Neuronal stem cell (in vitro differentiated cells): ENCODE measurements around the gene FOXL2NB.

Source experiments
- DNase-seq: peaks from one replicate; pipeline ENCODE4 v3.0.0-alpha.2; 2013; ENCODE audit warnings: low spot score
- H2AFZ ChIP-seq: one replicate; pipeline ENCODE4 v1.6.1; 2013; ENCODE audit warnings: mild to moderate bottlenecking, low read length, inconsistent platforms
- H2AK5ac ChIP-seq: 2 replicates; pipeline ENCODE4 v1.6.1; 2013; ENCODE audit warnings: low read depth, mild to moderate bottlenecking, inconsistent platforms, low read length, moderate library complexity, mixed read lengths
- H2BK120ac ChIP-seq: 2 replicates; pipeline ENCODE4 v1.6.1; 2013; ENCODE audit warnings: low read depth, mild to moderate bottlenecking, inconsistent platforms, low read length, moderate library complexity, mixed read lengths
- H2BK12ac ChIP-seq: one replicate; pipeline ENCODE4 v1.6.1; 2013; ENCODE audit warnings: low read length, inconsistent platforms
- H2BK15ac ChIP-seq: 2 replicates; pipeline ENCODE4 v1.6.1; 2013; ENCODE audit warnings: mild to moderate bottlenecking, low read length, inconsistent platforms, mixed read lengths
- H2BK5ac ChIP-seq: one replicate; pipeline ENCODE4 v1.6.1; 2013; ENCODE audit warnings: inconsistent platforms, mild to moderate bottlenecking, low read length, moderate library complexity
- H3K14ac ChIP-seq: one replicate; pipeline ENCODE4 v1.6.1; 2013; ENCODE audit warnings: low read length, inconsistent platforms
- H3K18ac ChIP-seq: 2 replicates; pipeline ENCODE4 v1.6.1; 2013; ENCODE audit warnings: low read length, inconsistent platforms
- H3K23ac ChIP-seq: 2 replicates; pipeline ENCODE4 v1.6.1; 2013; ENCODE audit warnings: low read depth, mild to moderate bottlenecking, mixed read lengths, low read length, inconsistent platforms; ENCODE audit not compliant: poor library complexity
- H3K27ac ChIP-seq: replicated peaks from 3 replicates; pipeline ENCODE4 v1.5.1; 2013; ENCODE audit warnings: low read length, inconsistent platforms
- H3K27me3 ChIP-seq, 3 experiments: 2 replicates each; pipeline ENCODE4 v1.6.1; 2013; ENCODE audit warnings: low read length in 3 of 3, mild to moderate bottlenecking in 2 of 3, inconsistent platforms in 1 of 3, low read depth in 1 of 3, mixed read lengths in 1 of 3, moderate library complexity in 1 of 3; ENCODE audit not compliant: control insufficient read depth in 3 of 3, insufficient read depth in 3 of 3
- H3K36me3 ChIP-seq, 2 donors: replicated peaks in 1 of 2; 2 replicates each; pipeline ENCODE4 v1.6.1; 2013; ENCODE audit warnings: low read length in 2 of 2; ENCODE audit not compliant: control insufficient read depth in 2 of 2, insufficient read depth in 2 of 2
- H3K4ac ChIP-seq: 2 replicates; pipeline ENCODE4 v1.6.1; 2013; ENCODE audit warnings: inconsistent platforms, mild to moderate bottlenecking, low read length, moderate library complexity
- H3K4me1 ChIP-seq, 2 donors: 1 replicate in 1 of 2; 2 replicates in 1 of 2; pipeline ENCODE4 v1.6.1; 2013; ENCODE audit warnings: low read length in 2 of 2, low read depth in 1 of 2; ENCODE audit not compliant: control insufficient read depth in 2 of 2, insufficient read depth in 1 of 2
- H3K4me2 ChIP-seq: one replicate; pipeline ENCODE4 v1.6.1; 2013; ENCODE audit warnings: mild to moderate bottlenecking, low read length, inconsistent platforms; ENCODE audit not compliant: insufficient read depth, poor library complexity, severe bottlenecking
- H3K4me3 ChIP-seq, 2 donors: 2 replicates each; pipeline ENCODE4 v1.5.1; 2013; ENCODE audit warnings: low read length in 2 of 2, mild to moderate bottlenecking in 2 of 2, inconsistent platforms in 1 of 2, moderate library complexity in 1 of 2
- H3K79me1 ChIP-seq: one replicate; pipeline ENCODE4 v1.6.1; 2013; ENCODE audit warnings: low read depth, mild to moderate bottlenecking, inconsistent platforms, low read length, moderate library complexity
- H3K9ac ChIP-seq: one replicate; pipeline ENCODE4 v1.6.1; 2013; ENCODE audit warnings: mild to moderate bottlenecking, low read depth, low read length, inconsistent platforms; ENCODE audit not compliant: poor library complexity
- H3K9me3 ChIP-seq, 2 donors: replicated peaks in 1 of 2; 2 replicates each; pipeline versions ENCODE3 to v1.6.1; 2013; ENCODE audit warnings: low read length in 2 of 2, mild to moderate bottlenecking in 2 of 2, inconsistent platforms in 1 of 2, low read depth in 1 of 2, mixed read lengths in 1 of 2, moderate library complexity in 1 of 2; ENCODE audit not compliant: control insufficient read depth in 2 of 2, insufficient read depth in 1 of 2
- H4K8ac ChIP-seq: one replicate; pipeline ENCODE4 v1.6.1; 2013; ENCODE audit warnings: low read depth, mild to moderate bottlenecking, inconsistent platforms, low read length, moderate library complexity
- H4K91ac ChIP-seq: one replicate; pipeline ENCODE4 v1.6.1; 2013; ENCODE audit warnings: low read length, low read depth, mild to moderate bottlenecking, inconsistent platforms; ENCODE audit not compliant: poor library complexity
- WGBS, 2 donors: extraction: QIAGEN DNeasy Blood & Tissue Kit; methylation state at CpG; one replicate each; pipeline ENCODE4 v1.1.7; 2013; ENCODE audit warnings: missing lambda C conversion rate in 2 of 2, mixed read lengths in 1 of 2; ENCODE audit not compliant: insufficient read length in 2 of 2, insufficient replicate concordance in 1 of 2; ENCODE audit errors: extremely low coverage in 2 of 2; 5-methylcytosine and 5-hydroxymethylcytosine counted together

Gene FOXL2NB

GRCh38 chr3:138945709-138946662 lies 1.0 kb upstream of the FOXL2NB start:
- Histone ChIP-seq H2BK120ac (no peak overlapping the region), H3K27me3 (peaks cover 50 to 100% (median 99%) of the 10 kb centered on the region in 3 experiments), H2BK12ac (no peak overlapping the region), H3K9me3 (no peaks in the 10 kb centered on the region), H3K14ac (no peak overlapping the region), H3K4me3 (peak overlapping the region; percentile 48 to 73), H2AK5ac (no peak overlapping the region), H3K79me1 (no peaks in the 10 kb centered on the region), H4K8ac (no peak overlapping the region), H3K18ac (no peak overlapping the region), H3K27ac (no peak overlapping the region), H2AFZ (peak overlapping the region; percentile 96), H3K36me3 (no peaks in the 10 kb centered on the region), H2BK15ac (no peak overlapping the region), H3K4me2 (peak overlapping the region; percentile 74), H3K23ac (peak overlapping the region; percentile 28), H3K4ac (no peak overlapping the region), H3K9ac (no peak overlapping the region), H3K4me1 (peaks cover 9 to 15% of the 10 kb centered on the region in 2 donors), H4K91ac (no peak overlapping the region), H2BK5ac (no peak overlapping the region)
- no CpG with 5 or more reads among the region's 120 CpGs for WGBS, 2 donors
- no peak for DNase-seq

- H3K9ac ChIP-seq: no peak overlapping the region
- no peak overlapping the region for H3K23ac ChIP-seq
- peak overlapping the region; percentile 96 for H2AFZ ChIP-seq
- H3K36me3 ChIP-seq: no peaks in the 10 kb centered on the region
- no peak overlapping the region for H2BK12ac ChIP-seq
- no peak overlapping the region for H3K27ac ChIP-seq
- WGBS, 2 donors: no CpG with 5 or more reads among the region's 21 CpGs
- H3K4me2 ChIP-seq: peak overlapping the region; percentile 74
- no peak overlapping the region for H3K18ac ChIP-seq
- no peak overlapping the region for H2BK5ac ChIP-seq
- DNase-seq: no peak
- no peak overlapping the region for H3K14ac ChIP-seq
- no peak overlapping the region for H4K8ac ChIP-seq
- H3K79me1 ChIP-seq: no peaks in the 10 kb centered on the region
- no peak overlapping the region for H2BK120ac ChIP-seq
- H3K4ac ChIP-seq: no peak overlapping the region
- H3K4me1 ChIP-seq: peaks cover 9 to 15% of the 10 kb centered on the region in 2 donors
- H2AK5ac ChIP-seq: no peak overlapping the region
- H4K91ac ChIP-seq: no peak overlapping the region
- H3K4me3 ChIP-seq: peak overlapping the region in 1 of 2 donors; percentile 48
- H3K9me3 ChIP-seq: no peaks in the 10 kb centered on the region
- H3K27me3 ChIP-seq: peaks cover 50 to 99% (median 98%) of the 10 kb centered on the region in 3 experiments
- no peak overlapping the region for H2BK15ac ChIP-seq
Observed at GRCh38 chr3:138947495-138948121, 591 bp downstream of the FOXL2NB start.

DNA sequence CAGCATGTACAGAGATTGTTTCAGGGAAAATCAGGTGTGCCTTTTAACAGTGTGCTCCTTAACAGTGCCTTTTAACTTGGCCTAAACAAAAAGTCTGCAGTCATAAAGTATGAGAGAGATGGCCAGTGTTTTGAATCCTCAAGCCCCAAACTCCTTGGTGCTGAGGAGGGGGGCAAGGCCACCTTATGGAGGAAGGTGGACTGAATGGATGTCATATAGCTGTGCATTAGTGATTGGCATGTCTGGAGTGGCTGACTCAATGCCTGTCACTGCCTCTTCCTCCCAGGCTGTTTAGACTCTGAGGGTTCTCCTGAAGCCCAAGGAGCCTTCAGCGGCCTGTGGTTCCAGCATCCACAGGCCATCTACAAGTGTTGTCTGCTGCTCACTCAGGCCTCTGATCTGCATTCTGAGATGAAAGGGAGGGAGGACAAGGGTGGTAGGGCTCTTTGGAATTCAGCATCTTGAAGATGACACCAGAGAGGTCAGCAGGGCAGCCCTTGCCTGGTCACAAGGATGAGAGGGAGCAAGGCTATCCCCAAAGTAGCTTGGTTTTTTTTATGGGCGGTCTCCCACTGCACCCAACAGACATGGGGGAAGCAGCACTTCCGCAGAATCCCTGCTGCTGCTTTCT lies 1.5 kb downstream of the FOXL2NB start:
- WGBS, 2 donors: no CpG with 5 or more reads among the region's 3 CpGs
- Histone ChIP-seq H3K36me3 (no peaks in the 10 kb centered on the region), H3K27ac (no peak overlapping the region), H3K9me3 (no peaks in the 10 kb centered on the region), H3K4me1 (peaks cover 9 to 15% of the 10 kb centered on the region in 2 donors), H3K9ac (no peak overlapping the region), H3K4me2 (no peak overlapping the region), H2AFZ (no peak overlapping the region), H2AK5ac (no peak overlapping the region), H3K23ac (no peak overlapping the region), H3K14ac (no peak overlapping the region), H3K18ac (no peak overlapping the region), H4K8ac (no peak overlapping the region), H3K79me1 (no peaks in the 10 kb centered on the region), H3K4ac (no peak overlapping the region), H2BK12ac (no peak overlapping the region), H3K27me3 (peaks cover 43 to 92% (median 89%) of the 10 kb centered on the region in 3 experiments), H2BK5ac (no peak overlapping the region), H3K4me3 (no peak overlapping the region), H2BK15ac (no peak overlapping the region), H2BK120ac (no peak overlapping the region), H4K91ac (no peak overlapping the region)
- no peak for DNase-seq
